OCI-LY1 (cell line): Measurements from ENCODE around the gene ICE1.

Source experiments
- EZH2 ChIP-seq: fragments of 200-600 bp; sonication (generic), shearing (Covaris generic); IDR thresholded peaks from 2 replicates; pipeline ENCODE4 v1.8.0; 2017; ENCODE audit warnings: borderline replicate concordance, mixed run types, mild to moderate bottlenecking, antibody characterized with exemption, low read length, moderate library complexity, mixed read lengths
- TF ChIP-seq, protein P1 (sequence below): fragments of 200-600 bp; sonication (generic), shearing (Covaris generic); IDR thresholded peaks from 2 replicates; pipeline ENCODE4 v1.5.1; 2017; ENCODE audit warnings: mild to moderate bottlenecking, antibody characterized with exemption, low read length, moderate library complexity, mixed read lengths

DNA sequence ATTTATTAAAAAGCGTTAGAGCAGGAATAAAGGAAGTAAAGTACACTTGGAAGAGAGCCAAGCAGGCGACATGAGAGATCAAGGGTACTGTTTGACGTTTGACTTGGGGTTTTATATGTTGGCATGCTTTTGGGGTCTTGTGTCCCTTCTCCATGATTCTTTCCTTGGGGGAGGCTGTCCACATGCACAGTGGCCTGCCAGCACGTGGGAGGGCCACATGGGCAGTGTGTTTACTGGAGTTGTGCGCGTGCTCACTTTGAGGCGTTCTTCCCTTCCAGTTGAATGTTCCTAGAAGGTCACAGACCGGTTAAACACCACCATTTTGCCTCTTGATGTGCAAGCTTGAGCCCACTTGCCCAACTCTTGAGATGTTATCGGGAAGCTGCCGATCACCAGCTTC, 49.5 kb upstream of the ICE1 start:
- TF ChIP-seq, protein P1, sequence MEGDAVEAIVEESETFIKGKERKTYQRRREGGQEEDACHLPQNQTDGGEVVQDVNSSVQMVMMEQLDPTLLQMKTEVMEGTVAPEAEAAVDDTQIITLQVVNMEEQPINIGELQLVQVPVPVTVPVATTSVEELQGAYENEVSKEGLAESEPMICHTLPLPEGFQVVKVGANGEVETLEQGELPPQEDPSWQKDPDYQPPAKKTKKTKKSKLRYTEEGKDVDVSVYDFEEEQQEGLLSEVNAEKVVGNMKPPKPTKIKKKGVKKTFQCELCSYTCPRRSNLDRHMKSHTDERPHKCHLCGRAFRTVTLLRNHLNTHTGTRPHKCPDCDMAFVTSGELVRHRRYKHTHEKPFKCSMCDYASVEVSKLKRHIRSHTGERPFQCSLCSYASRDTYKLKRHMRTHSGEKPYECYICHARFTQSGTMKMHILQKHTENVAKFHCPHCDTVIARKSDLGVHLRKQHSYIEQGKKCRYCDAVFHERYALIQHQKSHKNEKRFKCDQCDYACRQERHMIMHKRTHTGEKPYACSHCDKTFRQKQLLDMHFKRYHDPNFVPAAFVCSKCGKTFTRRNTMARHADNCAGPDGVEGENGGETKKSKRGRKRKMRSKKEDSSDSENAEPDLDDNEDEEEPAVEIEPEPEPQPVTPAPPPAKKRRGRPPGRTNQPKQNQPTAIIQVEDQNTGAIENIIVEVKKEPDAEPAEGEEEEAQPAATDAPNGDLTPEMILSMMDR: no peak
- no peak for TF ChIP-seq EZH2
